ENCODE data around the gene VSIG10L2.

VSIG10L2 gene

GRCh38 chr11:125947419-125948277 lies 1.8 kb downstream of the VSIG10L2 start:
- TF ChIP-seq FOXM1 (IDR thresholded peaks at IDR 0.05; ENCODE audit: borderline replicate concordance) (no peak), TARDBP (IDR thresholded peaks at IDR 0.05) (no peak), ZNF384 (IDR thresholded peaks at IDR 0.05) (no peak), ARNT (IDR thresholded peaks at IDR 0.05) (no peak)
- ChIA-PET CTCF (no interaction called here), POLR2A (no interaction called here)
- no peak for DNase-seq (ENCODE audit: extremely low spot score)

DNA sequence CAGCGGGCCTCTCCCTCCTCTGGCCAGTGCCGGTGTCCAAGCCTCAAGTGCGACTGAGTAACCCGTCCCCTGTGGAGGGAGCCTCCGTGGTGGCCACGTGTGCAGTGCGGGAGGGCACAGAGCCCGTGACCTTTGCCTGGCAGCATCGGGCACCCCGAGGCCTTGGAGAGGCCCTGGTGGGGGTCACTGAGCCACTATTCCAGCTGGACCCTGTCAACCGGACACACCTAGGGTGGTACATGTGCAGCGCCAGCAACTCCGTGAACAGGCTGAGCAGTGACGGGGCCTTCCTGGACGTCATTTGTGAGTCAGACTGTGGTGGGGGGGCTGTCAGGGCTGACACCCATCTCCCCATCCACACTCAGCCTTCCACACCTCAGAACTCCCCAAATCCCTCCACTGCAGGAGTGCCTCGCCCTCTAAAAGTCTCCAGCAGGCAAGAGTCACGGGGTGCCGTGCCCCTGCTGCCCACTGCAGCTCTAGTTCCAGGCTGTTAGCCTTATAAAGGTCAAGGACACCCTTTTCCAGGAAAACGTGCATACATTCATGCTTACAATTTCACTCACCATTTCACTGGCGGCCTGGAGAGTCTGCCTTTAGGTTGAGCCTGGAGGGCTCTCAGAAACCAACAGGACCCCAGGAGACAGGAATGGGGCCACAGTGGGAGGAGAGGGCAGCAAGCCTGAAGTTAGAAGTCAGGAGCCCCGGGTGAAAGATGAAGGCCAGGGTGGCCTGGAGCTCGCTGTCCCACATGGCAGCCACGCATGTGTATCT lies 2.6 kb downstream of the VSIG10L2 start:
- CTCF ChIA-PET, result no interaction called here

DNA sequence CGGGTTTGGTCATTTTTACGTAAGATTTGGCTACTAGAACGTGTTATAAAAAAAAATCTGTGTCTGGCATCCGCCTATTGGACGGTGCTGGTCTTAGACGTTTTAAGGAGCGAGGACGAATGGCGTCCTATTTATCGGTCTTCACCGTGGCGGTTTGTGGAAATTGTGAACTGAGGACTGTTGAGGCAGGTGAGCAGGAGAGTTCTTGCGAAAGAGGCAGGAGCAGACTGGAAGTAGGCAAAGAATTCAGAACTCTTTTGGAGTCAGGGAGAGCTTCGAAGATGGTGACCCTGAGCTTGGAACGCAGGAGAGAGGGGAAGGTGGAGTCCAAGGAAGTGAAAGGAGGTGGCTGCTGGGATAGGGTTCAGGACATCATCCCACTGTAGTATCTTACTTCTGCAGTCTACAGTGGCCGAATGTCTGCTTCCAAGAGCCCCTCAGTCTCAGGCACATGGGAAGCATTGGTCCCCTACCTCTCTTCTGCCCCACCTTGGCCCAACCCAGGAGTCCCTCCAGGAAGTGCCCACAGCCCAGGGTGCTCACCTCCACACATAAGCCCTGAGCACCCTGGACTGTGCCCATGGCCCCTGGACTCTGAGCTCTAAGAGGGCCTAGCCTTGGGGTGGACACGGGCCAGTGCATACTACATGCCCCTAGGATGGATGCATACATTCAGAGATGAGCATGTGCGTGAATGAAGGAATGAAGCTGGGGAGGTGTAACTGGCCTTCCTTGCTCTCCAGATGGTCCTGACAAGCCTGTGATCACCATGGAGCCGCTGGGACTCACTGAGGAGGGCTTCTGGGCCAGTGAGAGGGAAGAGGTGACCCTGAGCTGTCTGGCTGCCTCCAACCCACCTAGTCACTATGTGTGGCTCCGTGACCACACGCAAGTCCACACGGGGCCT lies 3.7 kb downstream of the VSIG10L2 start:
- POLR2A ChIA-PET, result no interaction called here
- no peak for DNase-seq (ENCODE audit: extremely low spot score)
- CTCF ChIA-PET, result interaction anchor here (0.8 kb wide), 1 partner anchor 112 kb away, joined by 3 read pairs; no protein-coding TSS in a partner anchor
- no peak for TF ChIP-seq FOXA1 (IDR thresholded peaks at IDR 0.05)
- no peak for TF ChIP-seq SUZ12 (IDR thresholded peaks at IDR 0.05)
- TF ChIP-seq HDGF (IDR thresholded peaks at IDR 0.05; ENCODE audit: borderline replicate concordance), result no peak
- TF ChIP-seq BHLHE40 (IDR thresholded peaks at IDR 0.05; ENCODE audit: borderline replicate concordance), result no peak
- TF ChIP-seq SP1 (IDR thresholded peaks at IDR 0.05), result no peak
- TF ChIP-seq TARDBP (IDR thresholded peaks at IDR 0.05), result no peak
- no peak for TF ChIP-seq CTBP1 (IDR thresholded peaks at IDR 0.05; ENCODE audit: borderline replicate concordance)
- no peak for TF ChIP-seq FOXM1 (IDR thresholded peaks at IDR 0.05; ENCODE audit: borderline replicate concordance)
- TF ChIP-seq NFRKB (IDR thresholded peaks at IDR 0.05), result no peak
- no peak for TF ChIP-seq ELF4 (IDR thresholded peaks at IDR 0.05)

More for the DNA sequence above, 2.6 kb downstream of the VSIG10L2 start:
- no peak for TF ChIP-seq FOXM1 (IDR thresholded peaks at IDR 0.05; ENCODE audit: borderline replicate concordance)
- no peak for TF ChIP-seq FOXA1 (IDR thresholded peaks at IDR 0.05)
- TF ChIP-seq NFRKB (IDR thresholded peaks at IDR 0.05), result no peak
- TF ChIP-seq HDGF (IDR thresholded peaks at IDR 0.05; ENCODE audit: borderline replicate concordance), result no peak
- no peak for TF ChIP-seq SP1 (IDR thresholded peaks at IDR 0.05)
- no peak for DNase-seq (ENCODE audit: extremely low spot score)
- POLR2A ChIA-PET, result no interaction called here

DNA sequence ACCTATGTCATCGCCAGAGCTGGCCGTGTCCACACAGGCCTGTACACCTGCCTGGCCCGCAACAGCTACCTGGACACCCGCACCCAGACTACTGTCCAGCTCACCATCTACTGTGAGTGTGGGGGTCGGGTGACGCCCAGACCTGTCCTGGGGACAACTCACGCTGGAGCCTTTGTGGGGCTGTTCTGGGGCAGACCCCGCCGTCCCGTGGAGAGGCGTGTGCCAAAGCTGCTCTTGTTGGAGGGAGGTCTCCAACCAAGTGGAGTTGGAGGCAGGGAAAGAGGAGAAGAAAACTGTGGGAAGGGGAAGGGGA lies 4.3 kb downstream of the VSIG10L2 start:
- DNase-seq (ENCODE audit: extremely low spot score), result no peak
- POLR2A ChIA-PET, result no interaction called here
- CTCF ChIA-PET, result interaction anchor here (0.6 to 0.8 kb wide), 2 partner anchors 13 to 112 kb away, joined by 3 read pairs; no protein-coding TSS in a partner anchor
- TF ChIP-seq SUZ12 (IDR thresholded peaks at IDR 0.05) (no peak), CTBP1 (IDR thresholded peaks at IDR 0.05; ENCODE audit: borderline replicate concordance) (no peak), FOXM1 (IDR thresholded peaks at IDR 0.05; ENCODE audit: borderline replicate concordance) (no peak), SP1 (IDR thresholded peaks at IDR 0.05) (no peak), ELF4 (IDR thresholded peaks at IDR 0.05) (no peak), HDGF (IDR thresholded peaks at IDR 0.05; ENCODE audit: borderline replicate concordance) (no peak), TARDBP (IDR thresholded peaks at IDR 0.05) (no peak), NFRKB (IDR thresholded peaks at IDR 0.05) (no peak), BHLHE40 (IDR thresholded peaks at IDR 0.05; ENCODE audit: borderline replicate concordance) (no peak), L3MBTL2 (conservative IDR thresholded peaks at IDR 0.05) (no peak), PKNOX1 (IDR thresholded peaks at IDR 0.05) (no peak)

DNA sequence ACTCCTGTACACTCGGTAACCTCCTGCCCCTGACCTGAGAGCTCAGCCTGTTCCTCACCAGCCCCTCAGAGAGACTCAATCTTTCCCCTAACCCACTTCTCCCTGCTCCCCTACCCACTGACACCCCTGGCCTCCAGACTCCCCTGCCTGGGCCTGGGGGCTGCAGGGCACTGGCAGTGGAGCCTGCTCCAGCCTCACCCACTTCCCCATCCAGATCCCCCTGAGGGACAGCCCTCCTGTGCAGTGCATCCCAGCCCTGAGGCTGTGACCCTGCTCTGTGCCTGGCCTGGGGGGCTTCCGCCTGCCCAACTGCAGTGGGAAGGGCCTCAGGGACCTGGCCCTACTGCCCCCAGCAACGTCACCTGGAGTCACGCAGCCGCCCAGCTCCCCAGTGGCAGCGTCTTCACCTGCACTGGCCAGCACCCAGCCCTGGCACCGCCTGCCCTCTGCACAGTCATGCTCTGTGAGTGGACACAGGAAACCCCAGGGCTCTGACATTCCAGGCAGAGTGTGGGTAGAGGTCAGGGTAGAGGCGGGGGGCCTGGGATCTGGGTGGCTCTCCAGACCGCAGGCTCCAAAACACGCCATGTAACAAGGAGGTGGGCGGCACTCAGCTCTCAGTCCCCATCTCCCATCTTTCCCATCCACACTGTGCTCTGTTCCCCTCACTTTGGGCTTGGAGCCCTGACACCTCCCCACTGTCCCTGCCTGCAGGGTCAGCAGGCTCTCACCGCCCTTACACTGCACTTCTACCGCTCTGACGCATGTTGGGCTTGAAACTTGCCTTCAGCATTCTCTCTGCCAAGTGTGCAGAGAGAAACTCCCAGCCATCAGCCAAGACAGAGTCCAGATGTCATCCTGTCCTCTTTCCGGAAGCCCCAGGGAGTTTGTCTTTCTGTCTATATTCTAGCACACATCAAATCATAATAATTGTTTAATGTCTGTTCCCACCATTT lies 5.1 kb downstream of the VSIG10L2 start:
- CTCF ChIA-PET, result interaction anchor here (0.6 to 0.8 kb wide), 2 partner anchors 12 to 111 kb away, joined by 3 read pairs; no protein-coding TSS in a partner anchor
- TF ChIP-seq PKNOX1 (IDR thresholded peaks at IDR 0.05) (no peak), ZNF384 (IDR thresholded peaks at IDR 0.05) (no peak), LEF1 (IDR thresholded peaks at IDR 0.05; ENCODE audit: borderline replicate concordance) (no peak), FOXK2 (IDR thresholded peaks at IDR 0.05) (no peak)
- POLR2A ChIA-PET, result no interaction called here
- DNase-seq (ENCODE audit: extremely low spot score), result no peak

GRCh38 chr11:125951731-125952130 lies 5.9 kb downstream of the VSIG10L2 start:
- POLR2A ChIA-PET, result no interaction called here

More at GRCh38 chr11:125951731-125952130, 5.9 kb downstream of the VSIG10L2 start:
- DNase-seq (ENCODE audit: extremely low spot score), result no peak
- CTCF ChIA-PET, result interaction anchor here (0.6 kb wide), 1 partner anchor 171 kb away, joined by 3 read pairs; no protein-coding TSS in a partner anchor
- TF ChIP-seq ELF4 (IDR thresholded peaks at IDR 0.05), result no peak
- TF ChIP-seq CTBP1 (IDR thresholded peaks at IDR 0.05; ENCODE audit: borderline replicate concordance), result no peak
- TF ChIP-seq FOXM1 (IDR thresholded peaks at IDR 0.05; ENCODE audit: borderline replicate concordance), result no peak
